K562 treated with DMSO at 1 percent for 12 hours (cell line): ENCODE measurements around the gene FAM72A. TPM values are rescaled to one million over a fixed set of nuclear protein-coding genes. Genes with fewer than 3 reads are reported as not detected.

Experiments used
- total RNA-seq: library from RNA; unstranded; fragments of 300-600 nt; gene quantifications from 2 replicates; pipeline ENCODE4 v1.2.3, GENCODE V29; 2022; ENCODE audit not compliant: insufficient read depth

The FAM72A gene
- 9.0 and 19.5 TPM in 2 replicates for total RNA-seq

GRCh38 chr1:206202789-206203363 lies at the start of gene FAM72A:
TSS of gene FAM72A (minus strand) at chr1:206202839. CDS start at chr1:206202025, 814 bp downstream.

GRCh38 chr1:206203364-206204158 lies 922 bp upstream of the FAM72A start, which contains the start of gene SRGAP2:
TSS of gene SRGAP2 (plus strand) at chr1:206203541. CDS start at chr1:206205971, 2,430 bp downstream.

Other genes starting within 250 kb of the FAM72A start
- gene RAB7B, start 199.4 kb downstream of the FAM72A start, total RNA-seq = not detected in 2 replicates
- not detected in 2 replicates for gene CTSE, start 178.9 kb downstream of the FAM72A start, total RNA-seq
- not detected in 2 replicates for gene RHEX, start 149.7 kb downstream of the FAM72A start, total RNA-seq
- not detected in 2 replicates for gene AVPR1B, start 85.5 kb downstream of the FAM72A start, total RNA-seq
- gene SRGAP2, start 702 bp upstream of the FAM72A start, total RNA-seq = 16.1 and 67.9 TPM in 2 replicates